SJSA1 (cell line): ENCODE data around the gene LDAH. TPM values are rescaled to one million over a fixed set of nuclear protein-coding genes. Genes with fewer than 3 reads are reported as not detected.

Experiments
- DNase-seq, 2 experiments: peaks; one replicate each; pipeline ENCODE4 v3.0.0-alpha.2; 2015 to 2020; ENCODE audit warnings: low spot score in 2 of 2, low read depth in 1 of 2
- H3K27ac ChIP-seq: fragments of 250-450 bp; sonication (Bioruptor Pico); 2 replicates; pipeline ENCODE4 v1.5.1; 2020; ENCODE audit warnings: mild to moderate bottlenecking, moderate library complexity
- H3K27me3 ChIP-seq: fragments of 250-450 bp; sonication (Bioruptor Pico); replicated peaks from 2 replicates; pipeline ENCODE4 v1.5.1; 2020; ENCODE audit warnings: mild to moderate bottlenecking, moderate library complexity
- H3K36me3 ChIP-seq: fragments of 250-450 bp; sonication (Bioruptor Pico); 2 replicates; pipeline ENCODE4 v1.5.1; 2020; ENCODE audit warnings: mild to moderate bottlenecking
- H3K4me1 ChIP-seq: fragments of 250-450 bp; sonication (Bioruptor Pico); replicated peaks from 2 replicates; pipeline ENCODE4 v1.6.1; 2021; ENCODE audit warnings: mild to moderate bottlenecking
- H3K4me3 ChIP-seq: fragments of 250-450 bp; sonication (Bioruptor Pico); 2 replicates; pipeline ENCODE4 v1.5.1; 2020; ENCODE audit warnings: mild to moderate bottlenecking
- H3K9me3 ChIP-seq: fragments of 250-450 bp; sonication (Bioruptor Pico); replicated peaks from 2 replicates; pipeline ENCODE4 v1.5.1; 2020; ENCODE audit warnings: mild to moderate bottlenecking
- total RNA-seq: library from RNA; depleted of rRNA; stranded (reverse); fragments of >200 nt; shearing (Covaris generic); gene quantifications from 2 replicates; pipeline ENCODE4 v1.2.3, GENCODE V29; 2014

Gene LDAH
- total RNA-seq, 1 experiment from 2014 or later, result 28.2 TPM

- no peak overlapping the region for H3K4me3 ChIP-seq
- no peaks in the 10 kb centered on the region; the same call in 1 of the 2 replicates for H3K9me3 ChIP-seq
- no peak overlapping the region for H3K27ac ChIP-seq
- H3K4me1 ChIP-seq, result peaks cover 14% of the 10 kb centered on the region
- DNase-seq, result no peak
- H3K36me3 ChIP-seq, result no peaks in the 10 kb centered on the region
- H3K27me3 ChIP-seq, result peaks cover 44% of the 10 kb centered on the region
These were observed 153.9 kb downstream of the LDAH start for GRCh38 chr2:20668871-20669475.

- no peak for DNase-seq
- H3K4me1 ChIP-seq, result peaks cover 14% of the 10 kb centered on the region
- H3K36me3 ChIP-seq, result no peaks in the 10 kb centered on the region
- peaks cover 49% of the 10 kb centered on the region for H3K27me3 ChIP-seq
- no peak overlapping the region for H3K27ac ChIP-seq
- no peaks in the 10 kb centered on the region; the same call in 1 of the 2 replicates for H3K9me3 ChIP-seq
- no peak overlapping the region for H3K4me3 ChIP-seq
These were observed 154.4 kb downstream of the LDAH start for GRCh38 chr2:20668451-20668850.

DNA sequence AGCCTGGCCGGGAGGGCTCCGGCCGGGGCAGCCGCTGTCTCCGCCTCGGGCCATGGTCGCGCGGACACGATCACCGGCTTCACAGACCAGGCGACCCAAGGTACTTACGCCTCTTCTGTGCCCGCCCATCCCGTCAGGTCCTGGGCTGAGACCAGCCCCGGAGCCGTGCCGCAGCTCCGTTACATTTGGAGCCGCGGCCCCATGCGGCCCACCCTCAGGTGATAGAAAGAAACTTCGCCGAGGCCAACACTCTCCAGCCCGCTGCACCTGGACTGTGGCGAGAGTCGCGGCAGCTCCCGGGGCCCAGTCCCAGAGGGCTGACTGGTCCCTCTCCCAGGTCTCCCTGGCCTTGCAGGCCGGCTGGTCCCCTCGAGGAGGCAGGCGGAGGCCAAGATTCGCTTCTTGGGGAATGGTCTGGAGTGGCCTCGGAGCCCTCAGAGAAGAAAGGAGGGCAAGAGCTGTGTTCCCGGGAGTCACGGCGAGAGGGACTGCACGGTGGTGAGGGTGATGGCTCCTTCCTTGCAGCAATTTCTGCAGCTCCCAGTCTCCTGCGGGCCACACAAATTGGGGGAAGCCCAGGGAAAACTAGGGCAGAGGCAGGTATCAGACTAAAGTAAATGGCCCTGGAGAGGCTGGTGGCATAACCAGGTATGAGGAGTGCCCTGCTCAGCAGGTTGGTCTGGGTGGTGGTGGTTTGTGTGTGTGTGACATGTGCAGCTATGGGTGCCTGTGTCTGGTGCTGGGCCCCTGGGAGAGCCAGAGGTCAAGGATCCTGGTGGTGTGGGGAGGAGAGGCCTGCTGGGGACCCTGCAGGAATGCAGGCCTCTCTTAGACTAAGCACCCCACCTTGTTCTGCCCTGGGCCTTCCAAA lies 155.1 kb downstream of the LDAH start:
- Histone ChIP-seq H3K27ac (no peak overlapping the region), H3K27me3 (peaks cover 47% of the 10 kb centered on the region), H3K36me3 (no peaks in the 10 kb centered on the region), H3K9me3 (no peaks in the 10 kb centered on the region; the same call in 1 of the 2 replicates), H3K4me1 (peaks cover 14% of the 10 kb centered on the region), H3K4me3 (peak overlapping the region; percentile 27)
- no peak for DNase-seq

DNA sequence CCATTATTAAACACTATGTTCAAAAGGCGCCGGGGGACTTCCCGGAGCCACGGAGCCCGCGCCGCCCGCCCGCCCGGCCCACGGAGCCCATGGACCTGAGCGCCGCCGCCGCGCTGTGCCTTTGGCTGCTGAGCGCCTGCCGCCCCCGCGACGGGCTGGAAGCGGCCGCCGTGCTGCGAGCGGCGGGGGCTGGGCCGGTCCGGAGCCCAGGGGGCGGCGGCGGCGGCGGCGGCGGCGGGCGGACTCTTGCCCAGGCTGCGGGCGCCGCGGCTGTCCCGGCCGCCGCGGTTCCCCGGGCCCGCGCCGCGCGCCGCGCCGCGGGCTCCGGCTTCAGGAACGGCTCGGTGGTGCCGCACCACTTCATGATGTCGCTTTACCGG lies 155.8 kb downstream of the LDAH start:
- Histone ChIP-seq H3K4me3 (peak overlapping the region; percentile 27), H3K27ac (no peak overlapping the region), H3K36me3 (no peaks in the 10 kb centered on the region), H3K27me3 (peaks cover 53% of the 10 kb centered on the region), H3K9me3 (no peaks in the 10 kb centered on the region; the same call in 1 of the 2 replicates), H3K4me1 (peaks cover 14% of the 10 kb centered on the region)
- no peak for DNase-seq

- peaks cover 59% of the 10 kb centered on the region for H3K27me3 ChIP-seq
- DNase-seq, result no peak
These were observed 156.4 kb downstream of the LDAH start, which contains the start of gene GDF7 for GRCh38 chr2:20666304-20667150. TSS of gene GDF7 (plus strand) at chr2:20667144. CDS start at chr2:20667240, 96 bp downstream.

DNA sequence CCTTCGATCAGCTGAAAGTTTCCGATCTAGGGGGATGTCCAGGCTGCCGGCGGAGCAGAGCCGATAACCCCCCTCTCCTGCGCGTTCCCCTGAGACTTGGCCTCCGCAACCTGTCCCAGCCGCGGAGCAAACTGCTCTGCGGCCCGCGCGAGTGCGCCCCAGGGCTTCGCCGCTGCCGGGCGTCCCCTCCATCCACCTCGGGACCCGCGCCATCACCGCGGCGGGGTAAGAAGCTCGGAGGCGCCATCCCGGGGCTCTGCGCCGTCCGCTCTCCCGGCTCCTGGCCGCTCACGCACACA lies 156.9 kb downstream of the LDAH start:
- peaks cover 14% of the 10 kb centered on the region for H3K4me1 ChIP-seq
- no peak for DNase-seq
- H3K27ac ChIP-seq, result no peak overlapping the region
- H3K36me3 ChIP-seq, result no peaks in the 10 kb centered on the region
- H3K4me3 ChIP-seq, result peak overlapping the region; percentile 27; the same call in 1 of the 2 replicates
- peaks cover 62% of the 10 kb centered on the region for H3K27me3 ChIP-seq
- no peaks in the 10 kb centered on the region; the same call in 1 of the 2 replicates for H3K9me3 ChIP-seq

More at GRCh38 chr2:20666304-20667150, 156.4 kb downstream of the LDAH start, which contains the start of gene GDF7:
- H3K36me3 ChIP-seq, result no peaks in the 10 kb centered on the region
- H3K4me1 ChIP-seq, result peaks cover 14% of the 10 kb centered on the region
- no peak within 1 kb of the TSS for H3K27ac ChIP-seq
- H3K9me3 ChIP-seq, result no peaks in the 10 kb centered on the region; the same call in 1 of the 2 replicates
- peak within 1 kb of the TSS; percentile 27 for H3K4me3 ChIP-seq

GRCh38 chr2:20665243-20666004 lies 157.5 kb downstream of the LDAH start:
- Histone ChIP-seq H3K36me3 (no peaks in the 10 kb centered on the region), H3K4me3 (no peak overlapping the region), H3K27ac (no peak overlapping the region), H3K9me3 (no peaks in the 10 kb centered on the region; the same call in 1 of the 2 replicates), H3K27me3 (peaks cover 62% of the 10 kb centered on the region), H3K4me1 (peaks cover 14% of the 10 kb centered on the region)
- no peak for DNase-seq

DNA sequence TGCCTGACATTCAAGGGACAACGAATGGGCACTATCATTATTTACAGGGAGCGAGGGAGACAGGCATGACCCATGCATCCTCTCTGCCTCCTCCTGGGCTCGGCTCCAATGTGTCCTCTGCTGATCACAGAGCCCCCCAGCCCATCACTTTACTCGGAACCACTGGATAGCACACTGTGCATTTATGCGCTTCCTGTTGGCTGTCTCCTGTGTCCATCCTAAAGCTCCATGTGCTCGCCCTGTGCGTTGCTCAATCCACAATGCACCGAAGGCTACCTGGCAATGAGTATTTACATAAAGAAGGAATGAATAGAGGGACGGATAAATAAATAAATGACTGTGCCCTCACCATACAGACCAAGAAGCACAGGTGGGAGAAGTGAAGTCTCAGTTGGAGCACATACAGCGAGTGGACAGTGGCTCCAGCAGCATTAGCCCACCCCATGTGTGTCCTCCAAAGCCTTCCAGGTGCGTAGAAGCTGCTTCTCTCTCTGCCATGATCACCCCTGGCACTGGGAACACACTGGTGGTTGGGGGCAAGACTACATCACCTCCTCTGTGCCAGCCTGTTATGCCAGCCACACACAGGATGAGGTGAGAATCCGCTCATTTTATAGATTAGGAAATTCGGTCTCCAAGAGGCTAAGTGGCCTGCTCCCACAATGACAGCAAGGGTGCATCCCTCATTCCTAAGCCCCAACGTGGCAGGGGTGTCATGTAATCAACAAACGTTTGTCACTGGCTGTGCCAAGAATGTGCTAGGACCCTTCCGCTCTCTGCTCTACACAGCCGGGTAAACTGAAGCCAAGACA lies 158.3 kb downstream of the LDAH start:
- H3K36me3 ChIP-seq, result no peaks in the 10 kb centered on the region
- no peaks in the 10 kb centered on the region; the same call in 1 of the 2 replicates for H3K9me3 ChIP-seq
- no peak overlapping the region for H3K4me3 ChIP-seq
- no peak for DNase-seq
- peaks cover 14% of the 10 kb centered on the region for H3K4me1 ChIP-seq
- H3K27me3 ChIP-seq, result peaks cover 66% of the 10 kb centered on the region
- no peak overlapping the region for H3K27ac ChIP-seq

DNA sequence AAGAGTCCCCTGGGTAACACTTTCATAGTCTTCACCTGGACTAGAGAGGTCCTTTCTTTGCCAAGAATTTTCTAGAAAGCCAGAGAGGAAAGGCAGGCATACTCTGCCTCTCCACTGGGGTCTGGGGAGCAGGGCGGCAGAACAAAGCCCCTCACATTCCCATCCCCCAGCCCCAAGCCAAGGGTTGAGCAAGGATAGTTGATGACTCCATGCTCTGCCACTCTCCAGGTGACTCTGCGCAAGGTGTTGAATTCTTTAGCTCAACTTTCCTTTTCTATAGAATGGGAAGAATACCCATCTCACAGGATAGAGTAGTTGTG lies 158.9 kb downstream of the LDAH start:
- Histone ChIP-seq H3K27ac (no peak overlapping the region), H3K27me3 (peaks cover 71% of the 10 kb centered on the region), H3K36me3 (no peaks in the 10 kb centered on the region), H3K4me1 (peaks cover 14% of the 10 kb centered on the region), H3K4me3 (no peak overlapping the region), H3K9me3 (no peaks in the 10 kb centered on the region; the same call in 1 of the 2 replicates)
- no peak for DNase-seq

DNA sequence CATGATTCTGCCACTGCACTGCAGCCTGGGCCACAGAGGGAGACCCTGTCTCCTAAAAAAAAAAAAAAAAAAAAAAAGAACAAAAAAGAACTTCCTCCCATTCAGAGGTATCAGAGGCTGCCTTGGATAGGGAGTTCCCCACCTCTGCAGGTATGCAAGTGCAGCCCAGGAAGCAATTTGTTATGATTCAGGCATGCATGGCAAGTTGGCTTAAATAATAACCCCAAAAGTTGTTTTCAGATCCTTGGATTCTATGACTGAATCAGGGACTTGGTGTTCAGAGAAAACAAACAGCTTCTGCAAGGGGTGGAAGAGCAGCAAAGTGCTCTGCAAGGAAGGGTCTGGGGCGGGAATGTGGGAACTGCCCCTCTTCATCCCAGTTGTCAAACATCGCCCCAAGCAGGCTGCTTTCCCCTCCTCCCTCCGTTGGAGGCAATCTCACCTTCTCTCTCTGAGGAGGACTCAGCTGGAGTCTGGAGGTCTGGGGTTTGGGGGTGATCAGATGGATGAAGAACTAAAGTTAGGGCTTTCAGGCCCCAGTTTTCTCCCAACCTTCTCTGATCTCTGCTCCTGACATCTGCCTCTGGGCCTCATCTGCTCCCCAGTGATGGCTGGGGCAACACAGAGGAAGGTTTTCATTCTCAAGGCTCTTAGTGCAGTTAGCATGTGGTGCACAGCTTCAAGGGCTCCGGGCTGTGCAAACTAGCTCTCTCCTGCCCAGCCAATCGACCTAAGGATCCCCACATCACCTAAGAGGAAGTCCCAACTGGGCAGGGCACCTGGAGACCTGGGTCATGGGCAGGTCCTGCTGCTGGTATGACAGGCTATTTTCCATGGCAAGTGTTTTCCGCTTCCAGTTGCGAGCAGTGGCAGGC lies 159.5 kb downstream of the LDAH start:
- Histone ChIP-seq H3K9me3 (no peaks in the 10 kb centered on the region; the same call in 1 of the 2 replicates), H3K4me3 (no peak overlapping the region), H3K4me1 (peaks cover 14% of the 10 kb centered on the region), H3K36me3 (no peaks in the 10 kb centered on the region), H3K27ac (no peak overlapping the region), H3K27me3 (peaks cover 69% of the 10 kb centered on the region)
- no peak for DNase-seq

- Histone ChIP-seq H3K4me1 (peaks cover 11% of the 10 kb centered on the region), H3K4me3 (no peak overlapping the region), H3K27ac (no peak overlapping the region), H3K27me3 (peaks cover 64% of the 10 kb centered on the region), H3K9me3 (no peaks in the 10 kb centered on the region; the same call in 1 of the 2 replicates), H3K36me3 (no peaks in the 10 kb centered on the region)
- no peak for DNase-seq
These were observed 160.5 kb downstream of the LDAH start for GRCh38 chr2:20662308-20662937.
